ENCODE results near the gene MCCD1.
A peak's percentile ranks its signal among the peaks of the same experiment; 100 is the strongest.

Gene MCCD1

DNA sequence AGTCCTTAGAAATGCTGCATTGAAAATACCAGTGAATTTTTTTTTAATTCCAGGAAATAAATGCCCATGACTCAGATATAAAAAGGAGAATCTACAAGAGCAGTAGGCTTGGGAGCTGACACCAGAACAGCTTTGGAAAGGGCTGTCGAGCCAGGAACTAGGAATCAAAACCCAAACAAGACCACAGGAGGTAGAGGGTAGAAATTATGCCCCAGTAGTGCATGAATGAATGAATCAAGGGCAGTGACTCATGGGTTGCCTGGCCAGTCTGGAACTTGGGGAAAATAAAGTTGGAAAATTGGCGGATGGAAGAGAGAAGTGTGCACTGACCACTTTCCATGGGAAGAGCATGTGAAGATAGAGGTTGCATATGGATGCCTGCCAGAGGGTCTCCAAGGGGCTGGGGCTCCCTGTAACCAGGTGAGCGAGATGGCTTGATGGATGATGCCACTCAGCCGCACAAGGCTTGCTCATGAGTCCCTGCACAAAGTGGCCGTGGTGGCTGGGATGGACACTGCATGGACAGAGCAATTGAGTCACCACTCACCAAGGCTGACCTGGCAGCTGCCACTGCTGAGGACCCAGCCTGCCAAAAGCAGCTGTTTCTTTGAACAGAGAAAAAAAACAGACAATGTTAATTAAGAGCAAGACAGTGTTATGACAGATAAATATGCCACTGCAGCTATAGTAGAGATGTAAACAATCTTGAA, 15.2 kb upstream of the MCCD1 start:
- DNase-seq: no peak

DNA sequence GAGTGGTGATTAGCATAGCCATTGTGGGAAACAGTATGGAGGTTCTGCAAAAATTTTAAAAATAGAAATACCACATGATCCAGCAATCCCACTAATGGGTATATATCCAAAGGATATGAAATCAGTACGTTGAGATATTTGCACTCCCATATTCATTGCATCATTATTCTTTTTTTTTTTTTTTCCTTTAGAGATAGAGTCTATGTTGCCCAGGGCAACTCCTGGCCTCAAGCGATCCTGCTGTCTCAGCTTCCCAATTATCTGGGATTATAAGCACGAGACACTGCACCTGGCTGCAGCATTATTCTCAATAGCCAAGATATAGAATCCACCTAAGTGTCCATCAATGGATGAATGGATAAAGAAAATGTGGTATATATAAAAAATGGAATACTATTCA, 6.9 kb upstream of the MCCD1 start:
- DNase-seq: peak; percentile 10

DNA sequence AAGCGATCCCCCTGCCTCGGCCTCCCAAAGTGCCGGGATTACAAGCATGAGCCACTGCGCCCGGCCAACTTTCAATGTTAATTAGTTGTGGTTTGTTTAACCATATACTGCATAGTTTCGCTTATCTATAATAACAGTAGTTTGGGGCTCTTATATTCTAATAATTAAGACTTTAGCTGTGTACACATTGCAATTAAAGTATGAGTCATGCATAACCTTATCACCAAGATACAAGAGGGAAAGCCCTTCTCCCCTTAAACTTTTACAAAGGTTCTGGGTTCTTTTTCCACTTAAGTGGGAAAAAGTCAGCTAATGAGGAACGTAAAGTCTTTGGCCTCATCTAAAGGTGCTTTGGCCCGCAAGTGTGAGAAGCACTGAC, 3.2 kb upstream of the MCCD1 start:
- no peak for DNase-seq

DNA sequence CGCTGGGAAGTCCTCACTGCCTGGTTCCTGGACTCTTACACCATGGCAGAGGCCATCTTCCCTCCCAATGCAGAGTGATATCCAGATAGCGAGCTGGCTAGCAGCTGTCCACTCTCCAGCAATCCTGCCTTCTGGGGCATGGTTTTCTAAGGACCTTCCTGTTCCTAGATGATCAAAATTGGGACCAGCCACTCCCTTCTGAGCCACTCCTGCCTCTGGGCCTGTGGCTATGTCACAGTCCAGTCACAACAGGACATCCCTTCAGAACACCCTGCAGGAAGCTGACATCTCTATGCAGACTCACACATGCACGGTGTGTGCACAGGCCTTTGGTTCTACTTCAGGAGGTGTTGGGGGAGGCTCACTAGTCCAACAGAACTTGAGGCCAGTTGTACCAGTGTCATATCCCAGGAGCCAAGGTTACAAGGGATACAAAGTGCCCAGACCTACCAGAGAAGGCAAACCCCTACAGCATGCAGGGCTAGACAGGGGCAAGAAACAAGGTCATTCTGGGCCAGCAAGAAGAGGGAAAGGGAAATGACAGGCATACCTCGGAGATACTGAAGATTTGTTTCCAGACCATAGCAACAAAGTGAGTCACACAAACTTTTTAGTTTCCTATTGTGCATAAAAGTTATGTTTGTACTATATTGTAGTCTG, 2.7 kb upstream of the MCCD1 start:
- no peak for DNase-seq

DNA sequence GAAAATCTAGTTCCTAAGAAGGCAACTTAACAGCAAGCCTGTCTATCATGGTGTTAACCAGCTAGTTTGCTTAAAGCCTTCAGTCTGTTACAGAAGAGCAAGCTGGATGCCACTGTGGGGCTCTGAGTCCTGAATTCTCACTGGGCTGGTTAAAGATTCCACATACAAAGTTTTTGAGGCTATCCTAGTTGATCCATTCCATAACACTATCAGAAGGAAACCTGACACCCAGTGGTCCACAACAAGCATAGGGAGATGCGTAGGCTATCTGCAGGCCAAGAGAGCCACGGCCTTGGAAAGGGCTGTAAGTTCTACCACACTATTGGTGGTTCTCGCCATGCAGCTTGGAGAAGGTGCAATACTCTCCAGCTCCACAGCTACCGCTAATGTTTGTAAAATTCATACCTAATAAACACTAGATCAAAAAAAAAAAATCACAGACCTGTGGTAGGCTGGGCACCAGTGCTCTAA, 420 bp upstream of the MCCD1 start:
- no peak for DNase-seq

DNA sequence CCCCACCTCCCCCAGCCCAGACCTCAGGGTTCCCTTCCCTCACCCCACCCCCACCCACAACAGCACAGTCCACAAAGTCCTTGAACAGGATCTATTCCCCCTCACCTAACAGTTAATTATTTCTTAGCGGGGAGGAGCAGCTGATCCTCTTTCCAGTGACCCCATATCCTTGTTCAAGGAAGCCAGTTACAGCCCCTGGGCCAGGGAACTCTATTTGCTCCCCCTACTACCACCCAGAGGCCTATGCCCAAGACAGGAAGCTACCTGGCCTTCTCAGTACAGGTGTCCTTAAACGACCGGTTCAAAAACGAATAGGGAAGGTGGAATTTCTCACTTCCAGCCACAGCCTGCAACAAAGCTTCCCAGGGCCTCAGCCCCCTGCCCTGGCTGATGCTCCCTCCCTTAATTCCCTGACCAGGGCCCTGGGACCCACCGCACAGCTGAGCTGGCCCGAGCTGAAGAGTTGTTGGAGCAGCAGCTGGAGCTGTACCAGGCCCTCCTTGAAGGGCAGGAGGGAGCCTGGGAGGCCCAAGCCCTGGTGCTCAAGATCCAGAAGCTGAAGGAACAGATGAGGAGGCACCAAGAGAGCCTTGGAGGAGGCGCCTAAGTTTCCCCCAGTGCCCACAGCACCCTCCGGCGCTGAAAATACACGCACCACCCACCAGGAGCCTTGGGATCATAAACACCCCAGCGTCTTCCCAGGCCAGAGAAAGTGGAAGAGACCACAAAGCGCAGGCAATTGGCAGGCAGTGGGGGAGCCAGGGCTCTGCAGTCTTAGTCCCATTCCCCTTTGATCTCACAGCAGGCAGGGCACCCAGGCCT, 778 bp downstream of the MCCD1 start:
- DNase-seq: no peak

DNA sequence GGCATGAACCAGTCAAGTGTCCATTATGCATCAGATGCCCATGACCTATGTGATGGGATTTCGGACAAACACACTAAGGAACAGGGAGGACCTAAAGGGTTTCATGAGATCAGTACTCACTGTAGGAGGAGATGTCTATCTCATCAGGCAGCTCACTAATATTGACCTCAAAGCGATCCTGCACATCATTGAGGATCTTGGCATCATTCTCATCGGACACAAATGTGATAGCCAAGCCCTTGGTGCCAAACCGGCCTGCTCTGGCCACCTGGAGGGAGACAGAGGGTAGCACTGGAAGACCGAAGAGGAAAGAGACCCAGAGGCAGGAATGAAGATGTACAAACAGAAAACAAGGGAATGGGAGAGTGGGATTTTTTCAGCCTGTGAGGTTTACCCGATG, 1.9 kb downstream of the MCCD1 start:
- no peak for DNase-seq

- DNase-seq: no peak
Observed at GRCh38 chr6:31531162-31531561, 2.4 kb downstream of the MCCD1 start.

DNA sequence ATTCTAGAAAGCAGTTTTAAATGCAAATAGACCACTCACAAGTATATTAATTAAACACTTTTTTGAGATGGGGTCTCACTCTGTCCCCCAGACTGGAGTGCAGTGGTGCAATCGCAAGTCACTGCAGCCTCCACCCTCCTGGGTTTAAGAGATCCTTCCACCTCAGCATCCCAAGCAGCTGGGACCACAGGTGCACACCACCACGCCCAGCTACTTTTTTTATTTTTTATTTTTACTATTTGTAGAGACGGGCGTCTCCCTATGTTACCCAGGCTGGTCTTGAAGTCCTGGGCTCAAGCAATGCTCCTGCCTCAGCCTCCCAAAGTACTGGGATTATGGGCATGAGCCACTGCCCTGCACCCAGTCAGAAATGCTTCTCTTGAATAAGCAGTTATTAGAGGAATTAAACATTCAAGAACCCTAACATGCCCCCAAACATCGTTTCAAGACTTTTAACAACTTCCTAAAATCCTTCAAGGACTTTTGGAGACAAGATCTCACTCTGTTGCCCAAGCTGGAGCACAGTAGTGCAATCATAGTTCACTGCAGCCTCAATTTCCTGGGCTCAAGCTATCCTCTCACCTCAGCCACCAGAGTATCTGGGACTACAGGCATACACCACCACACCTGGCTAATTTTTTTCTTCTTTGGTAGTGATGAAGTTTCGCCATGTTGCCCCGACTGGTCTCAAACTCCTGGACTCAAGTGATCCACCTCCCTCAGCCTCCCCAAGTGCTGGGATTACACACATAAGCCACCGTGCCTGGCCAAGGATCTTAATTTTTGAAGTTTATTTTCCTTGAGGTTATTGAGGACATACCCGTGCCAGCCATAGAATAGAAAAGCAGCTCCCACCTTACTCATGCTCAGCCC, 3.2 kb downstream of the MCCD1 start:
- DNase-seq: no peak

DNA sequence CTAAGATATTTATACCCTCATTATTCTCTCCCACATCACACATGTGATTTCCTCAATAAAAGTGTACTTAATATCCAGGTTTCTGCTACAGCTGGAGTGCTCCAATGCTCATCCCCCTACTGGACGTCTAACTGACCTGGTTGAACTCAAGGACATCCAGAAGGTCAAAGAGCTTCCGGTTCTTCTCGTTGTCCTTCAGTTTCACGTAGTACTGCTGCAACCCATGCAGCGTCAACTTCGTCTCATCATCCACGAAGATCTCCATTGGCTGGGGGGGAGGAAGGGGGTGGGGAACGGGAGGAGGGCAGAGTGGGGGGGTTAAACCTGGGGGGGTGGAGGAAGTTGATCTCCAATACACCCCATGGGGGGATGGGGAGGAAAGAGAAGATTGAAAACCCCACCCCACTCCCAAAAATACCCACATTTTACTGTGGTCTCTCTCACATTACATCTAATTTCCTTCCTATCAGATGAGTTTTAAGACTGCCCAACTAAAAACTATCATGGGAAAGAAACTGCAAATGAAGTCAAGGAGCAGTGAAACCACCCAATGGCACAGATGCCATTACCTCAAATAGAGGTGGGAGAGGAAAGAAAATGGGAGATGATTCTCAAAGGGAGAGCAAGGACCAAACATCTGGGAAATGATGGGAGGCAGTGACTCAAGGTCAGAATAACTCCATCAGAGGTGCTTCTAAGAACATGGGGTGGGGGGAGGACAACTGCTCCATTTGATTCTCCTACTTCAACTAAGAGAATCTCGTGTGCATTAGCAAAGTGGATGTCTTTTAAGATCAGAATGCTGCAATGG, 4.1 kb downstream of the MCCD1 start:
- no peak for DNase-seq

DNA sequence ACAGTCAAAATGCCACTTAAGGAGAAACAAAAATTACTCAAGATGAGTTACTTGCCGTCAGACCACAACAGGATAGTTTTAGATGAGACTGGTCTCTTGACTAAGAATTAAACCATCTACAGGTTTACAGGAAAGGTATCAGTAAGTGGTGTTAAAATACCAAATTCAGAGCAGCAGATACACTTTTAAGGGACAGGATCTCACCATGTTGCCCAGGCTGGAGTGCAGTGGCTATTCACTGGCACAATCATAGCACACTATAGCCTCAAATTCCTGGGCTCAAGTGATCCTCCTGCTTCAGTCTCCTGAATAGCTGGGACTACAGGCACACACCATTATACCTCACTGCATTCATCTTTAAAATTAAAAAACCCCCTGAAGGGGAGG, 4.7 kb downstream of the MCCD1 start:
- DNase-seq: no peak

- no peak for DNase-seq
Observed at GRCh38 chr6:31534011-31534410, 5.2 kb downstream of the MCCD1 start.

DNA sequence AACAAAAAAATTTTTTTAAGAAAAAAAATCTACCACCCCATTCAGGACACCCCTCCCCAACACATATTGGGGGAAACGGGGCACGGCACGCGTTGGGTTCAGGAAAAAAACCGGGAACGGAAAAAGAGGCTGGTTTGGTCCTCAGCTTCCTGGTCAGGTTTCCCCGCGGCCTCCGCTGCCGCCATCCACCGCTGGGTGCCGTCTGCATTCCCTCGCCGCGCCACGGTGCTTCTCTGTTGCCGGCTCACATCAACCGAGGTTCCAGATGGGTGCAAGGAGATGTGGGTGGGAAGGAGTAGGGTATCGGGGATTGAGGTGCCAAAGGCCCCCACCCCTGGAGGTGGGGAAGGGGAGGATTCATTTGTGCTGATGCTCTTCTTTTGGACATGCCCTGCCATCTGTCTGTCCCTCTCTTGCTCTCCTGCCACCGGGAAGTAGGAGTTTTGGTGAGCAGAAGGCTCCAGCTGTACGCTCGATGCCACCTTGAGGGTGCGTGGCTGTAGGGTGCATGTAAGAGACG, 5.8 kb downstream of the MCCD1 start:
- no peak for DNase-seq

- no peak for DNase-seq
Observed at GRCh38 chr6:31535538-31536324, 7.0 kb downstream of the MCCD1 start.

GRCh38 chr6:31538805-31539400, 10.1 kb downstream of the MCCD1 start:
- no peak for DNase-seq

DNA sequence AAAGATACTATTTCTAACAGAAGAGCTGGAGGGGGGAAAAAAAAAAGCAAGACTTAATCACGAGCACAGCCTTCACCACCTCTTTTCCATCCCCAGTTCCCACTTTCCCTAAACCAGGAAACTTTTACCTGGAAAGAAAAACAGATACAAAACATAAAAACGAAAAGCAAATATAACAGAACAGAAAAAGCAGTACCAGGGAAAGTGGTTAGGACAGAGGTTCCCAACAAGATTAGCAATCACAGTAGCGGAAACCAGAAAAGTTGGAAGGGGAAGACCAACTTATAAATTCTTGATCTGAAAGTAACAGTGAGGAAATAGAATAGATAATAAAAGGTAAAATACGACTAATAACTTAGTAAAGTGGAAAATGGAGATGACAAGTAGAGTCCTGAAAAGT, 11.9 kb downstream of the MCCD1 start:
- no peak for DNase-seq

DNA sequence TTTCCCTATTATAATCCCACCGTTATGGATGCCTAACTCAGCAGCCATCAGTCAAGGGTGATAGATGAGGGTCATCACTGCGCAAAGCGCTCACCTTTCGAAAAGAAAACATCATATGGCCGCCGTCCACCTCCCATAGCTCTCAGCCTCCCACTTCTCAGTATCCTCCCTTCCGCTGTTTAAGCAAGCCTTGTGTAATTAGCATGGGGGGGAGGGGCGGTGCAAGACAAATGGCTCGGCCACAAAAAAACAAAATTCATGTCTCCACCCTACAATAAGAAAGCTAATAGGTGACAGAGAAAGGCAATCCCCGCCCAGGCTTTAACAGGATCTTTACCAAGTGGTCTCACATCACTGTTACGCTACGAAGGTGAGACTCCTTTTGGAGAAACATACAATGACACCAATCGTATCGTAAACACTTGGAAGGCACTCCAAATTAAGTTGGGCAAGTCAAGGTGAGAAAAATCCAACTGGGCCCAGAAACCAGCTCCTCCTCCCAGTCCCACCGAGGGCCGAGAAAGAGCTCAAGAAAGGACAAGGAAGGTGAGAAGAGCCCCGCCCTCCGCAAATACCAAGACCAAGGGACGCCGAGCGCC, 12.4 kb downstream of the MCCD1 start:
- DNase-seq: peak; percentile 81

GRCh38 chr6:31541658-31542521, 13.1 kb downstream of the MCCD1 start, which contains the start of gene DDX39B:
DDX39B (minus strand) TSS chr6:31542003; CDS start chr6:31540532, 1,471 bp downstream.
- DNase-seq: peak; percentile 98

DNA sequence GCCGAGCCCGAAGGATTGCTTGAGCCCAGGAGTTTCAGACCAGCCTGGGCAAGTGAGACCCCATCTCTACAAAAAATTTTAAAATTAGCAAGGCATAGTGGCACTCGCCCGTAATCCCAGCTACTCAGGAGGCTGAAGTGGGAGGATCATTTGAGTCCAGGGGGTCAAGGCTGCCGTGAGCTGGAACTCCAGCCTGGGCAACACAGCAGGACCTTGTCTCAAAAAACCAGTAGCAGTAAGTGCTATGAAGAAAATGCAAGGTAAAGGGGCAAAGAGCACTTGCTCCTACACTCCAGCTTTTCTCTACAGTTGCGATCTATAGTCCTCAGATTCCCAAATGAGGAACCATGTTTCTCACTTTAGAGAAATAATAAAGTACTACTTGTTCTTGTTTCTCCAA, 14.9 kb downstream of the MCCD1 start:
- no peak for DNase-seq
